ENCODE measurements around the gene SIRPB1. TPM values are rescaled to one million over a fixed set of nuclear protein-coding genes. Genes with fewer than 3 reads are reported as not detected.
"Not testable (repeated sequence)": the region's sequence is repeated elsewhere in the genome, so short reads cannot be mapped to it uniquely, and the experiment has no call there.

The SIRPB1 gene
- polyA plus RNA-seq, 4 donors, result 0.22 to 1.5 (median 0.54) TPM; not detected in 1

GRCh38 chr20:1600736-1601135 is 19.1 kb downstream of the SIRPB1 start:
- WGBS, 3 donors, result 73% methylated on average over 5 of the region's 5 CpGs; no CpG with 5 or more reads in 2 of the 3 donors
- H3K36me3 ChIP-seq (ENCODE audit: control insufficient read depth in 3 of 3, insufficient read depth in 2 of 3, low read depth in 1 of 3, low read length in 3 of 3), result no peaks in the 10 kb centered on the region

GRCh38 chr20:1595333-1595732 is 24.5 kb downstream of the SIRPB1 start:
- no peaks in the 10 kb centered on the region for H3K27me3 ChIP-seq (ENCODE audit: control insufficient read depth in 3 of 3, insufficient read depth in 3 of 3, low read length in 3 of 3)
- 83% methylated on average over 1 of the region's 1 CpG; no CpG with 5 or more reads in 2 of the 3 donors for WGBS, 3 donors
- FAIRE-seq (no peak), DNase-seq (no peak)
- no peaks in the 10 kb centered on the region for H3K36me3 ChIP-seq (ENCODE audit: control insufficient read depth in 3 of 3, insufficient read depth in 2 of 3, low read depth in 1 of 3, low read length in 3 of 3)
- no peak overlapping the region for H3K27ac ChIP-seq (ENCODE audit: low read depth in 1 of 3, low read length in 2 of 3)
- H3K9me3 ChIP-seq (ENCODE audit: control insufficient read depth in 2 of 2, insufficient read depth in 1 of 2, low read depth in 1 of 2, low read length in 1 of 2), result no peaks in the 10 kb centered on the region
- no peaks in the 10 kb centered on the region for H3K4me1 ChIP-seq (ENCODE audit: control insufficient read depth in 3 of 3, insufficient read depth in 2 of 3, low read depth in 1 of 3, low read length in 2 of 3)
- H3K4me3 ChIP-seq (ENCODE audit: low read depth in 1 of 3, low read length in 3 of 3), result no peak overlapping the region

More at GRCh38 chr20:1600736-1601135, 19.1 kb downstream of the SIRPB1 start:
- DNase-seq (no peak), FAIRE-seq (no peak)
- no peak overlapping the region for H3K27ac ChIP-seq (ENCODE audit: low read depth in 1 of 3, low read length in 2 of 3)
- no peak overlapping the region for H3K4me3 ChIP-seq (ENCODE audit: low read depth in 1 of 3, low read length in 3 of 3)
- H3K4me1 ChIP-seq (ENCODE audit: control insufficient read depth in 3 of 3, insufficient read depth in 2 of 3, low read depth in 1 of 3, low read length in 2 of 3), result no peaks in the 10 kb centered on the region
- H3K9me3 ChIP-seq (ENCODE audit: control insufficient read depth in 2 of 2, insufficient read depth in 1 of 2, low read depth in 1 of 2, low read length in 1 of 2), result no peaks in the 10 kb centered on the region
- no peaks in the 10 kb centered on the region for H3K27me3 ChIP-seq (ENCODE audit: control insufficient read depth in 3 of 3, insufficient read depth in 3 of 3, low read length in 3 of 3)

- no peak overlapping the region for H3K27ac ChIP-seq (ENCODE audit: low read depth in 1 of 3, low read length in 2 of 3)
- no peak overlapping the region for H3K4me3 ChIP-seq (ENCODE audit: low read depth in 1 of 3, low read length in 3 of 3)
- no peaks in the 10 kb centered on the region for H3K36me3 ChIP-seq (ENCODE audit: control insufficient read depth in 3 of 3, insufficient read depth in 2 of 3, low read depth in 1 of 3, low read length in 3 of 3)
- DNase-seq (peak; percentile 15 to 19), FAIRE-seq (no peak)
- H3K27me3 ChIP-seq (ENCODE audit: control insufficient read depth in 3 of 3, insufficient read depth in 3 of 3, low read length in 3 of 3), result no peaks in the 10 kb centered on the region
- no peaks in the 10 kb centered on the region for H3K4me1 ChIP-seq (ENCODE audit: control insufficient read depth in 3 of 3, insufficient read depth in 2 of 3, low read depth in 1 of 3, low read length in 2 of 3)
- H3K9me3 ChIP-seq (ENCODE audit: control insufficient read depth in 2 of 2, insufficient read depth in 1 of 2, low read depth in 1 of 2, low read length in 1 of 2), result no peaks in the 10 kb centered on the region
- WGBS, 3 donors, result 22% methylated on average over 9 of the region's 9 CpGs; no CpG with 5 or more reads in 2 of the 3 donors
Observed at GRCh38 chr20:1588533-1589460, 31.0 kb downstream of the SIRPB1 start.

GRCh38 chr20:1587781-1588532 is 31.9 kb downstream of the SIRPB1 start:
- Histone ChIP-seq H3K27me3 (ENCODE audit: control insufficient read depth in 3 of 3, insufficient read depth in 3 of 3, low read length in 3 of 3) (no peaks in the 10 kb centered on the region), H3K9me3 (ENCODE audit: control insufficient read depth in 2 of 2, insufficient read depth in 1 of 2, low read depth in 1 of 2, low read length in 1 of 2) (no peaks in the 10 kb centered on the region), H3K4me3 (ENCODE audit: low read depth in 1 of 3, low read length in 3 of 3) (no peak overlapping the region), H3K4me1 (ENCODE audit: control insufficient read depth in 3 of 3, insufficient read depth in 2 of 3, low read depth in 1 of 3, low read length in 2 of 3) (no peaks in the 10 kb centered on the region), H3K27ac (ENCODE audit: low read depth in 1 of 3, low read length in 2 of 3) (no peak overlapping the region), H3K36me3 (ENCODE audit: control insufficient read depth in 3 of 3, insufficient read depth in 2 of 3, low read depth in 1 of 3, low read length in 3 of 3) (no peaks in the 10 kb centered on the region)
- DNase-seq (no peak), FAIRE-seq (no peak)
- 80% methylated on average over 3 of the region's 3 CpGs; no CpG with 5 or more reads in 2 of the 3 donors for WGBS, 3 donors

- DNase-seq, result no peak
- 93 to 97% (median 96%) methylated on average over 6 of the region's 6 CpGs for WGBS, 3 donors
- H3K4me1 ChIP-seq (ENCODE audit: control insufficient read depth in 3 of 3, insufficient read depth in 2 of 3, low read depth in 1 of 3, low read length in 2 of 3), result no peaks in the 10 kb centered on the region
- no peak overlapping the region for H3K27ac ChIP-seq (ENCODE audit: low read depth in 1 of 3, low read length in 2 of 3)
- H3K36me3 ChIP-seq (ENCODE audit: control insufficient read depth in 3 of 3, insufficient read depth in 2 of 3, low read depth in 1 of 3, low read length in 3 of 3), result no peaks in the 10 kb centered on the region
- no peaks in the 10 kb centered on the region for H3K27me3 ChIP-seq (ENCODE audit: control insufficient read depth in 3 of 3, insufficient read depth in 3 of 3, low read length in 3 of 3)
- no peaks in the 10 kb centered on the region for H3K9me3 ChIP-seq (ENCODE audit: control insufficient read depth in 2 of 2, insufficient read depth in 1 of 2, low read depth in 1 of 2, low read length in 1 of 2)
- H3K4me3 ChIP-seq (ENCODE audit: low read depth in 1 of 3, low read length in 3 of 3), result no peak overlapping the region
- FAIRE-seq, result no peak
Observed at GRCh38 chr20:1579488-1579887, 40.3 kb downstream of the SIRPB1 start.

- Histone ChIP-seq H3K9me3 (ENCODE audit: control insufficient read depth in 2 of 2, insufficient read depth in 1 of 2, low read depth in 1 of 2, low read length in 1 of 2) (no peaks in the 10 kb centered on the region), H3K4me1 (ENCODE audit: control insufficient read depth in 3 of 3, insufficient read depth in 2 of 3, low read depth in 1 of 3, low read length in 2 of 3) (no peaks in the 10 kb centered on the region), H3K4me3 (ENCODE audit: low read depth in 1 of 3, low read length in 3 of 3) (no peak overlapping the region), H3K27ac (ENCODE audit: low read depth in 1 of 3, low read length in 2 of 3) (no peak overlapping the region), H3K27me3 (ENCODE audit: control insufficient read depth in 3 of 3, insufficient read depth in 3 of 3, low read length in 3 of 3) (no peaks in the 10 kb centered on the region), H3K36me3 (ENCODE audit: control insufficient read depth in 3 of 3, insufficient read depth in 2 of 3, low read depth in 1 of 3, low read length in 3 of 3) (no peaks in the 10 kb centered on the region)
- no peak for DNase-seq
- no peak for FAIRE-seq
- 89 to 93% (median 93%) methylated on average over 4 of the region's 4 CpGs for WGBS, 3 donors
Observed at GRCh38 chr20:1577906-1578305, 41.9 kb downstream of the SIRPB1 start.

- H3K27me3 ChIP-seq (ENCODE audit: control insufficient read depth in 3 of 3, insufficient read depth in 3 of 3, low read length in 3 of 3); H3K4me3 ChIP-seq (ENCODE audit: low read depth in 1 of 3, low read length in 3 of 3); H3K4me1 ChIP-seq (ENCODE audit: control insufficient read depth in 3 of 3, insufficient read depth in 2 of 3, low read depth in 1 of 3, low read length in 2 of 3); DNase-seq; H3K27ac ChIP-seq (ENCODE audit: low read depth in 1 of 3, low read length in 2 of 3); H3K9me3 ChIP-seq (ENCODE audit: control insufficient read depth in 2 of 2, insufficient read depth in 1 of 2, low read depth in 1 of 2, low read length in 1 of 2); H3K36me3 ChIP-seq (ENCODE audit: control insufficient read depth in 3 of 3, insufficient read depth in 2 of 3, low read depth in 1 of 3, low read length in 3 of 3); FAIRE-seq: not testable (repeated sequence)
- 51 to 73% (median 60%) methylated on average over 2 of the region's 2 CpGs for WGBS, 3 donors
Observed at GRCh38 chr20:1577313-1577712, 42.5 kb downstream of the SIRPB1 start.

- DNase-seq (no peak), FAIRE-seq (no peak)
- Histone ChIP-seq H3K9me3 (ENCODE audit: control insufficient read depth in 2 of 2, insufficient read depth in 1 of 2, low read depth in 1 of 2, low read length in 1 of 2) (no peaks in the 10 kb centered on the region), H3K27ac (ENCODE audit: low read depth in 1 of 3, low read length in 2 of 3) (no peak overlapping the region), H3K27me3 (ENCODE audit: control insufficient read depth in 3 of 3, insufficient read depth in 3 of 3, low read length in 3 of 3) (no peaks in the 10 kb centered on the region), H3K36me3 (ENCODE audit: control insufficient read depth in 3 of 3, insufficient read depth in 2 of 3, low read depth in 1 of 3, low read length in 3 of 3) (no peaks in the 10 kb centered on the region), H3K4me1 (ENCODE audit: control insufficient read depth in 3 of 3, insufficient read depth in 2 of 3, low read depth in 1 of 3, low read length in 2 of 3) (no peaks in the 10 kb centered on the region), H3K4me3 (ENCODE audit: low read depth in 1 of 3, low read length in 3 of 3) (no peak overlapping the region)
- WGBS, 3 donors, result 76 to 96% (median 94%) methylated on average over 3 of the region's 3 CpGs
Observed at GRCh38 chr20:1576641-1577040, 43.2 kb downstream of the SIRPB1 start.

All from small intestine (tissue), 7 donors.